GM12878 (cell line): ENCODE data around the gene IFT88.

Experiments
- DPF2 ChIP-seq: fragments of 450-650 bp; IDR thresholded peaks from 2 replicates; pipeline ENCODE4 v1.6.1; 2017; ENCODE audit warnings: mild to moderate bottlenecking
- EP300 ChIP-seq, 2 experiments: fragments of 150-350 bp in 1 of 2; IDR thresholded peaks; 2 replicates each; pipeline ENCODE4 v1.6.1; 2011 to 2012; ENCODE audit warnings: low read depth in 2 of 2, low read length in 2 of 2, borderline replicate concordance in 1 of 2, improper control_type of control experiment in 1 of 2, inconsistent platforms in 1 of 2; ENCODE audit not compliant: control insufficient read depth in 1 of 2
- POLR2A ChIP-seq: IDR thresholded peaks from 2 replicates; pipeline ENCODE4 v1.6.1; 2011; ENCODE audit warnings: low read depth, mild to moderate bottlenecking, low read length
- SMAD1 ChIP-seq: fragments of 450-650 bp; IDR thresholded peaks from 2 replicates; pipeline ENCODE4 v1.6.1; 2018; ENCODE audit warnings: mild to moderate bottlenecking, low read depth; ENCODE audit not compliant: partially characterized antibody
- YBX1 ChIP-seq: fragments of 450-650 bp; IDR thresholded peaks from 2 replicates; pipeline ENCODE4 v1.6.1; 2016; ENCODE audit warnings: antibody characterized with exemption

DNA sequence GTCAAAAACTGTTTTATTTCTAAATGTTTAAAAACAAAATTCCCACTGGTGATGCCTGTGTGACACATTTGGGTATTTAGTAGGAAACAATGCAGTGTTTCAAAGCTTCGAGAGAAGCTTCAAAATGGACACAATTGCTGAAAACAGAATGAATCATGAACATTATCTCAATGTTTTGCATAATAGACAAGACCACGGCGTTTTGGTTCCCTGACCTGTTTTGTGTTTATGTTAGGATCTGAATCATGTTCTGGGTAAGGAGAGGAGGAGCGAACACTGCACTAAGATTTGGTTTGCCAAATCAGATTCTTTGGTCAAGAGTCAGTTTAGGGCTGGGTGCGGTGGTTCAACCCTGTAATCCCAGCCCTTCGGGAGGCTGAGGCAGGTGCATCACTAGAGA is 42.2 kb downstream of the IFT88 start:
- TF ChIP-seq DPF2, result no peak
- TF ChIP-seq YBX1, result no peak
- no peak for TF ChIP-seq SMAD1
- TF ChIP-seq POLR2A, result no peak
- TF ChIP-seq EP300 (IDR thresholded peaks at IDR 0.05; ENCODE audit: borderline replicate concordance in 1 of 2, control insufficient read depth in 1 of 2, low read depth in 2 of 2, low read length in 2 of 2), result no peak
